ENCODE data around the gene BLZF1.

BLZF1 gene

DNA sequence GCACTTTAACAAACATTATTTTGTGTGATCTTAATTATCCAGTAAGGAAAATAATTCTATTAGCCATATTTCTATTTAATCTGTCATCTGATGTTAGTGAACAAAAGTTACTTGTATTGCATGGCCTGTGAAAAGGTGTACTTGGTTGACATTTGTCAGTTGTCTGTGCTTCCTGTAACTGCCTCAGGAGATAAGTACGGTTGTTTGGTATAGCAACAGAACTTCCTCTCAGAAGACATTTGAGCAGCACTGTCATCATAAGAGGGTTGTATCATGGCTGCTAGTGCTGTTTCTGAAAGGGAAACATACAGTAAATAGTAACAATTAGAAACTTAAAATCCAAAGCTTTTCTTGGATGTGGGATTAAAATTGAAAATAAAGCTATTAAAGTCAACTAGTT is 3.4 kb downstream of the BLZF1 start:
- TF ChIP-seq, protein P1, sequence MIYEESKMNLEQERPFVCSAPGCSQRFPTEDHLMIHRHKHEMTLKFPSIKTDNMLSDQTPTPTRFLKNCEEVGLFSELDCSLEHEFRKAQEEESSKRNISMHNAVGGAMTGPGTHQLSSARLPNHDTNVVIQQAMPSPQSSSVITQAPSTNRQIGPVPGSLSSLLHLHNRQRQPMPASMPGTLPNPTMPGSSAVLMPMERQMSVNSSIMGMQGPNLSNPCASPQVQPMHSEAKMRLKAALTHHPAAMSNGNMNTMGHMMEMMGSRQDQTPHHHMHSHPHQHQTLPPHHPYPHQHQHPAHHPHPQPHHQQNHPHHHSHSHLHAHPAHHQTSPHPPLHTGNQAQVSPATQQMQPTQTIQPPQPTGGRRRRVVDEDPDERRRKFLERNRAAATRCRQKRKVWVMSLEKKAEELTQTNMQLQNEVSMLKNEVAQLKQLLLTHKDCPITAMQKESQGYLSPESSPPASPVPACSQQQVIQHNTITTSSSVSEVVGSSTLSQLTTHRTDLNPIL (CRISPR knock-in tag; IDR thresholded peaks at IDR 0.05; ENCODE audit: low read depth) = no peak
- TF ChIP-seq OSR1 (CRISPR knock-in tag; IDR thresholded peaks at IDR 0.05) = no peak
- no peak for TF ChIP-seq ZNF70 (CRISPR knock-in tag; IDR thresholded peaks at IDR 0.05)
- ATAC-seq = no peak

DNA sequence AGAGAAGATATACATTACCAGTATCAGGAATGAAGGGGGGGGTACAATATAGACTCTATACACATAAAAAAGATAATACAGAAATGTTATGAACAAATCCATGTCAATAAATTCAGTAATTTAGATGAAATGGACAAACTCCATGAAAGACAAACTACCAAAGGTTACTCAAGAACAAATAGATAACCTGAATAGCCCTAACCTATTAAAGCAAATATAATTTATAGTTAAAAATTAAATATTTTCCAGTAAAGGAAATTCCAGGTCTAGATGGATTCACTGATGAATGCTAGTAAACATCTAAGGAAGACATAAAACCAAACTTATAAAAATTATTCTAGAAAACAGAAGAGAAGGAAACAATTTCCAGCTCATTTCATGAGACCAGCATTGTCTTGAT is 13.2 kb downstream of the BLZF1 start:
- no peak for TF ChIP-seq ZNF8 (CRISPR knock-in tag; IDR thresholded peaks at IDR 0.05)
- TF ChIP-seq CSDC2 (CRISPR knock-in tag; IDR thresholded peaks at IDR 0.05) = no peak
- TF ChIP-seq ZFP30 (CRISPR knock-in tag; IDR thresholded peaks at IDR 0.05) = no peak
- no peak for TF ChIP-seq ZNF565 (CRISPR knock-in tag; conservative IDR thresholded peaks at IDR 0.05; ENCODE audit: low read depth)
- TF ChIP-seq, protein P2, sequence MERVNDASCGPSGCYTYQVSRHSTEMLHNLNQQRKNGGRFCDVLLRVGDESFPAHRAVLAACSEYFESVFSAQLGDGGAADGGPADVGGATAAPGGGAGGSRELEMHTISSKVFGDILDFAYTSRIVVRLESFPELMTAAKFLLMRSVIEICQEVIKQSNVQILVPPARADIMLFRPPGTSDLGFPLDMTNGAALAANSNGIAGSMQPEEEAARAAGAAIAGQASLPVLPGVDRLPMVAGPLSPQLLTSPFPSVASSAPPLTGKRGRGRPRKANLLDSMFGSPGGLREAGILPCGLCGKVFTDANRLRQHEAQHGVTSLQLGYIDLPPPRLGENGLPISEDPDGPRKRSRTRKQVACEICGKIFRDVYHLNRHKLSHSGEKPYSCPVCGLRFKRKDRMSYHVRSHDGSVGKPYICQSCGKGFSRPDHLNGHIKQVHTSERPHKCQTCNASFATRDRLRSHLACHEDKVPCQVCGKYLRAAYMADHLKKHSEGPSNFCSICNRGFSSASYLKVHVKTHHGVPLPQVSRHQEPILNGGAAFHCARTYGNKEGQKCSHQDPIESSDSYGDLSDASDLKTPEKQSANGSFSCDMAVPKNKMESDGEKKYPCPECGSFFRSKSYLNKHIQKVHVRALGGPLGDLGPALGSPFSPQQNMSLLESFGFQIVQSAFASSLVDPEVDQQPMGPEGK (CRISPR knock-in tag; IDR thresholded peaks at IDR 0.05; ENCODE audit: borderline replicate concordance) = no peak
- no peak for TF ChIP-seq SNAI2 (CRISPR knock-in tag; IDR thresholded peaks at IDR 0.05)
- no peak for TF ChIP-seq ZFP3 (CRISPR knock-in tag; IDR thresholded peaks at IDR 0.05)
- TF ChIP-seq PPARA (CRISPR knock-in tag; IDR thresholded peaks at IDR 0.05; ENCODE audit: borderline replicate concordance) = no peak
- no peak for TF ChIP-seq OSR1 (CRISPR knock-in tag; IDR thresholded peaks at IDR 0.05)
- TF ChIP-seq, protein P3, sequence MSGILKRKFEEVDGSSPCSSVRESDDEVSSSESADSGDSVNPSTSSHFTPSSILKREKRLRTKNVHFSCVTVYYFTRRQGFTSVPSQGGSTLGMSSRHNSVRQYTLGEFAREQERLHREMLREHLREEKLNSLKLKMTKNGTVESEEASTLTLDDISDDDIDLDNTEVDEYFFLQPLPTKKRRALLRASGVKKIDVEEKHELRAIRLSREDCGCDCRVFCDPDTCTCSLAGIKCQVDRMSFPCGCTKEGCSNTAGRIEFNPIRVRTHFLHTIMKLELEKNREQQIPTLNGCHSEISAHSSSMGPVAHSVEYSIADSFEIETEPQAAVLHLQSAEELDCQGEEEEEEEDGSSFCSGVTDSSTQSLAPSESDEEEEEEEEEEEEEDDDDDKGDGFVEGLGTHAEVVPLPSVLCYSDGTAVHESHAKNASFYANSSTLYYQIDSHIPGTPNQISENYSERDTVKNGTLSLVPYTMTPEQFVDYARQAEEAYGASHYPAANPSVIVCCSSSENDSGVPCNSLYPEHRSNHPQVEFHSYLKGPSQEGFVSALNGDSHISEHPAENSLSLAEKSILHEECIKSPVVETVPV (CRISPR knock-in tag; IDR thresholded peaks at IDR 0.05) = no peak
- TF ChIP-seq GLIS3 (CRISPR knock-in tag; IDR thresholded peaks at IDR 0.05) = no peak
- TF ChIP-seq, protein P4, sequence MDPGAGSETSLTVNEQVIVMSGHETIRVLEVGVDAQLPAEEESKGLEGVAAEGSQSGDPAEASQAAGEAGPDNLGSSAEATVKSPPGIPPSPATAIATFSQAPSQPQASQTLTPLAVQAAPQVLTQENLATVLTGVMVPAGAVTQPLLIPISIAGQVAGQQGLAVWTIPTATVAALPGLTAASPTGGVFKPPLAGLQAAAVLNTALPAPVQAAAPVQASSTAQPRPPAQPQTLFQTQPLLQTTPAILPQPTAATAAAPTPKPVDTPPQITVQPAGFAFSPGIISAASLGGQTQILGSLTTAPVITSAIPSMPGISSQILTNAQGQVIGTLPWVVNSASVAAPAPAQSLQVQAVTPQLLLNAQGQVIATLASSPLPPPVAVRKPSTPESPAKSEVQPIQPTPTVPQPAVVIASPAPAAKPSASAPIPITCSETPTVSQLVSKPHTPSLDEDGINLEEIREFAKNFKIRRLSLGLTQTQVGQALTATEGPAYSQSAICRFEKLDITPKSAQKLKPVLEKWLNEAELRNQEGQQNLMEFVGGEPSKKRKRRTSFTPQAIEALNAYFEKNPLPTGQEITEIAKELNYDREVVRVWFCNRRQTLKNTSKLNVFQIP (CRISPR knock-in tag; IDR thresholded peaks at IDR 0.05; ENCODE audit: borderline replicate concordance, low read depth) = no peak

DNA sequence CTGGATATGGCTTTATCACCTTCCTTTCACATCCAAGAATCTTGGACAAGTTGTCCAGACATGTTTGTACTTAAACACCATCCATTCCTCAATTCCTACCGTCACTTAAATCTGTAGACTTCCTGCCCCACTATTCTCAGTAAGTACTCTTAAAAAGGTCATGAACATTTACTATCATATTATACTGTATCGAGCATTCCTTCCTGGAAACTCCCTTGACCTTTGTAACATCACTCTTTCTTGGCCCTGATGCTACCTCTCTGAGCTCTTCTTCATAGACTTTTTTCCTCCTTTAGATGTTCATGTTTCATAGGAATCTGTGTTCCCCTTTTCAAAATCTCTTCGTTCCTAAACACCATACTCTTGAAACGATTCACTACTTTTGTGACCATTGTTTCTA is 15.5 kb downstream of the BLZF1 start:
- no peak for TF ChIP-seq ZNF8 (CRISPR knock-in tag; IDR thresholded peaks at IDR 0.05)
- TF ChIP-seq ZFP3 (CRISPR knock-in tag; IDR thresholded peaks at IDR 0.05) = no peak
- TF ChIP-seq CSDC2 (CRISPR knock-in tag; IDR thresholded peaks at IDR 0.05) = no peak
- no peak for TF ChIP-seq TCF4 (CRISPR knock-in tag; IDR thresholded peaks at IDR 0.05; ENCODE audit: borderline replicate concordance)
- no peak for TF ChIP-seq ZNF565 (CRISPR knock-in tag; conservative IDR thresholded peaks at IDR 0.05; ENCODE audit: low read depth)
- TF ChIP-seq ZFP30 (CRISPR knock-in tag; IDR thresholded peaks at IDR 0.05) = no peak
- TF ChIP-seq, protein P5, sequence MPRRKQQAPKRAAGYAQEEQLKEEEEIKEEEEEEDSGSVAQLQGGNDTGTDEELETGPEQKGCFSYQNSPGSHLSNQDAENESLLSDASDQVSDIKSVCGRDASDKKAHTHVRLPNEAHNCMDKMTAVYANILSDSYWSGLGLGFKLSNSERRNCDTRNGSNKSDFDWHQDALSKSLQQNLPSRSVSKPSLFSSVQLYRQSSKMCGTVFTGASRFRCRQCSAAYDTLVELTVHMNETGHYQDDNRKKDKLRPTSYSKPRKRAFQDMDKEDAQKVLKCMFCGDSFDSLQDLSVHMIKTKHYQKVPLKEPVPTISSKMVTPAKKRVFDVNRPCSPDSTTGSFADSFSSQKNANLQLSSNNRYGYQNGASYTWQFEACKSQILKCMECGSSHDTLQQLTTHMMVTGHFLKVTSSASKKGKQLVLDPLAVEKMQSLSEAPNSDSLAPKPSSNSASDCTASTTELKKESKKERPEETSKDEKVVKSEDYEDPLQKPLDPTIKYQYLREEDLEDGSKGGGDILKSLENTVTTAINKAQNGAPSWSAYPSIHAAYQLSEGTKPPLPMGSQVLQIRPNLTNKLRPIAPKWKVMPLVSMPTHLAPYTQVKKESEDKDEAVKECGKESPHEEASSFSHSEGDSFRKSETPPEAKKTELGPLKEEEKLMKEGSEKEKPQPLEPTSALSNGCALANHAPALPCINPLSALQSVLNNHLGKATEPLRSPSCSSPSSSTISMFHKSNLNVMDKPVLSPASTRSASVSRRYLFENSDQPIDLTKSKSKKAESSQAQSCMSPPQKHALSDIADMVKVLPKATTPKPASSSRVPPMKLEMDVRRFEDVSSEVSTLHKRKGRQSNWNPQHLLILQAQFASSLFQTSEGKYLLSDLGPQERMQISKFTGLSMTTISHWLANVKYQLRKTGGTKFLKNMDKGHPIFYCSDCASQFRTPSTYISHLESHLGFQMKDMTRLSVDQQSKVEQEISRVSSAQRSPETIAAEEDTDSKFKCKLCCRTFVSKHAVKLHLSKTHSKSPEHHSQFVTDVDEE (CRISPR knock-in tag; IDR thresholded peaks at IDR 0.05) = no peak
- TF ChIP-seq TOX (CRISPR knock-in tag; IDR thresholded peaks at IDR 0.05; ENCODE audit: borderline replicate concordance) = no peak
- ATAC-seq = no peak

More for the DNA sequence above, 13.2 kb downstream of the BLZF1 start:
- ATAC-seq = no peak

DNA sequence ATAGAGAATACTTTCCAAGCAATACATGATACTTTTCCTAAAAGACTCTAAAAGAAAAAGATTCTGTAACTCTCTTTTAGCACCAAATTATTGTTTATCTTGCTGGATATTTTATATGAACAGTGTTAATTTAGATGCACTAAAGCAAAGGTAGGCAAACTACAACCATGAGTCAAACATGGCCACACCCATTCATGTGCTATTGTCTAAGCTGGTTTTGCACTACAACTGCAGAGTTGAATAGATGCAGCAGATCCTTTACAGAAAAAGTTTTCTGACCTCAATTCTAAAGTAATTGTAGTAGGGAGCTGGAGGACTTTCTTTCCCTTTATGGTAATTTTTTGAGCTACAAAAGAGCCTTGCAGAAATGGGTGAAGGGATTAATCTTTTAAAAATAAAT is 19.4 kb downstream of the BLZF1 start:
- TF ChIP-seq CSDC2 (CRISPR knock-in tag; IDR thresholded peaks at IDR 0.05) (no peak), ZNF70 (CRISPR knock-in tag; IDR thresholded peaks at IDR 0.05) (no peak), ZC3H10 (CRISPR knock-in tag; IDR thresholded peaks at IDR 0.05) (no peak), BACH2 (CRISPR knock-in tag; IDR thresholded peaks at IDR 0.05; ENCODE audit: borderline replicate concordance) (no peak), ZNF8 (CRISPR knock-in tag; IDR thresholded peaks at IDR 0.05) (no peak)
- TF ChIP-seq, protein P3 (CRISPR knock-in tag; IDR thresholded peaks at IDR 0.05) = no peak
- TF ChIP-seq, protein P2 (CRISPR knock-in tag; IDR thresholded peaks at IDR 0.05; ENCODE audit: borderline replicate concordance) = no peak
- ATAC-seq = no peak
